SU-DHL-6 (cell line): ENCODE results near the gene UBR7.
"Not testable (repeated sequence)": the region's sequence is repeated elsewhere in the genome, so short reads cannot be mapped to it uniquely, and the experiment has no call there.

ENCODE experiments used
- EZH2phosphoT487 ChIP-seq: fragments of 200-600 bp; sonication (generic), shearing (Covaris generic); conservative IDR thresholded peaks from 2 replicates; pipeline ENCODE4 v1.6.1; 2018; ENCODE audit warnings: mild to moderate bottlenecking, antibody characterized with exemption, low read length, moderate library complexity, mixed read lengths
- TF ChIP-seq, protein P1 (sequence below): fragments of 200-600 bp; sonication (generic); IDR thresholded peaks from one replicate; pipeline ENCODE4 v1.5.1; 2017; ENCODE audit warnings: antibody characterized with exemption, mild to moderate bottlenecking, low read length, moderate library complexity; ENCODE audit not compliant: insufficient read depth, poor library complexity, severe bottlenecking

DNA sequence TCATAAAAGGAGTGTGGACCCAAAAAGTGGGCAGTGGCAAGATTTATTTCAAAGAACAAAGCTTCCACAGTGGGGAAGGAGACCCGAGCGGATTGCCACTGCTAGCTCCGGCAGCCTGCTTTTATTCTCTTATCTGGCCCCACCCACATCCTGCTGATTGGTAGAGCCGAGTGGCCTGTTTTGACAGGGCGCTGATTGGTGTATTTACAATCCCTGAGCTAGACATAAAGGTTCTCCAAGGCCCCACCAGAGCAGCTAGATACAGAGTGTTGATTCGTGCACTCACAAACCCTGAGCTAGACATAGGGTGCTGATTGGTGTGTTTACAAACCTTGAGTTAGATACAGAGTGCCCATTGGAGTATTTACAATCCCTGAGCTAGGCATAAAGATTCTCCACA, 37.4 kb upstream of the UBR7 start:
- TF ChIP-seq, protein P1, sequence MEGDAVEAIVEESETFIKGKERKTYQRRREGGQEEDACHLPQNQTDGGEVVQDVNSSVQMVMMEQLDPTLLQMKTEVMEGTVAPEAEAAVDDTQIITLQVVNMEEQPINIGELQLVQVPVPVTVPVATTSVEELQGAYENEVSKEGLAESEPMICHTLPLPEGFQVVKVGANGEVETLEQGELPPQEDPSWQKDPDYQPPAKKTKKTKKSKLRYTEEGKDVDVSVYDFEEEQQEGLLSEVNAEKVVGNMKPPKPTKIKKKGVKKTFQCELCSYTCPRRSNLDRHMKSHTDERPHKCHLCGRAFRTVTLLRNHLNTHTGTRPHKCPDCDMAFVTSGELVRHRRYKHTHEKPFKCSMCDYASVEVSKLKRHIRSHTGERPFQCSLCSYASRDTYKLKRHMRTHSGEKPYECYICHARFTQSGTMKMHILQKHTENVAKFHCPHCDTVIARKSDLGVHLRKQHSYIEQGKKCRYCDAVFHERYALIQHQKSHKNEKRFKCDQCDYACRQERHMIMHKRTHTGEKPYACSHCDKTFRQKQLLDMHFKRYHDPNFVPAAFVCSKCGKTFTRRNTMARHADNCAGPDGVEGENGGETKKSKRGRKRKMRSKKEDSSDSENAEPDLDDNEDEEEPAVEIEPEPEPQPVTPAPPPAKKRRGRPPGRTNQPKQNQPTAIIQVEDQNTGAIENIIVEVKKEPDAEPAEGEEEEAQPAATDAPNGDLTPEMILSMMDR: not testable (repeated sequence)
- TF ChIP-seq EZH2phosphoT487: not testable (repeated sequence)
